KBM-7 (cell line): ENCODE results near the gene ZBTB9.

Source experiments
- DNase-seq: peaks from one replicate; pipeline ENCODE4 v3.0.0-alpha.2; 2015
- in situ Hi-C: fragments of 300-500 bp; cut with MboI; formaldehyde crosslinking; loops from 2 replicates; pipeline ENCODE4 v1.14.3; 2020; ENCODE audit warnings: low sequenced_read_pairs, low pct_unique_long_range_greater_than_20kb, mixed read lengths

ZBTB9 gene

GRCh38 chr6:33454009-33454946 is at the start of gene ZBTB9:
ZBTB9 (plus strand) TSS chr6:33454576; CDS start chr6:33455101, 525 bp downstream.
- in situ Hi-C loops = no loop called here
- DNase-seq = peak; percentile 95

- in situ Hi-C loops = loop anchor here (10.0 kb wide), 1 partner anchor 130 kb away; the partner anchor contains the start of genes B3GALT4, RPS18 and VPS52
- DNase-seq = no peak
Measured at GRCh38 chr6:33404884-33405283, 49.5 kb upstream of the ZBTB9 start.

- no peak for DNase-seq
- in situ Hi-C loops = loop anchor here (10.0 kb wide), 1 partner anchor 131 kb away; the partner anchor contains the start of genes B3GALT4, RPS18 and VPS52
Measured at GRCh38 chr6:33405386-33405940, 48.9 kb upstream of the ZBTB9 start.

- in situ Hi-C loops = loop anchor here (10.0 kb wide), 1 partner anchor 131 kb away; the partner anchor contains the start of genes B3GALT4, RPS18 and VPS52
- no peak for DNase-seq
Measured at GRCh38 chr6:33406126-33406525, 48.2 kb upstream of the ZBTB9 start.

GRCh38 chr6:33407132-33407718 is 47.2 kb upstream of the ZBTB9 start:
- in situ Hi-C loops = loop anchor here (10.0 kb wide), 1 partner anchor 132 kb away; the partner anchor contains the start of genes B3GALT4, RPS18 and VPS52
- peak; percentile 60 for DNase-seq

GRCh38 chr6:33410050-33410710 is 44.2 kb upstream of the ZBTB9 start:
- in situ Hi-C loops = no loop called here
- peak; percentile 97 for DNase-seq

GRCh38 chr6:33410711-33411631 is 43.4 kb upstream of the ZBTB9 start, which contains the start of gene PHF1:
PHF1 (plus strand) TSS chr6:33411014; CDS start chr6:33412264, 1,250 bp downstream.
- in situ Hi-C loops = no loop called here
- peak; percentile 71 for DNase-seq

- no peak for DNase-seq
- in situ Hi-C loops = no loop called here
Measured at GRCh38 chr6:33411632-33412005, 42.8 kb upstream of the ZBTB9 start.

- no peak for DNase-seq
- in situ Hi-C loops = no loop called here
Measured at GRCh38 chr6:33412140-33413009, 42.0 kb upstream of the ZBTB9 start.

GRCh38 chr6:33413241-33414120 is 40.9 kb upstream of the ZBTB9 start:
- in situ Hi-C loops = no loop called here
- no peak for DNase-seq

GRCh38 chr6:33414592-33415271 is 39.6 kb upstream of the ZBTB9 start:
- in situ Hi-C loops = no loop called here
- peak; percentile 40 for DNase-seq

- in situ Hi-C loops = no loop called here
- no peak for DNase-seq
Measured at GRCh38 chr6:33415831-33416230, 38.5 kb upstream of the ZBTB9 start.

- in situ Hi-C loops = no loop called here
- DNase-seq = no peak
Measured at GRCh38 chr6:33416386-33417127, 37.8 kb upstream of the ZBTB9 start.

GRCh38 chr6:33417128-33417902 is 37.1 kb upstream of the ZBTB9 start:
- in situ Hi-C loops = no loop called here
- no peak for DNase-seq
